NCI-H446 (cell line): Measurements from ENCODE around the gene NTF3.
"Not testable (repeated sequence)": the region's sequence is repeated elsewhere in the genome, so short reads cannot be mapped to it uniquely, and the experiment has no call there.

Source experiments
- DNase-seq, 2 experiments: peaks; one replicate each; lab custom pipeline; 2025; lab: John Stamatoyannopoulos, UW

Gene NTF3

GRCh38 chr12:5534426-5535199, 102.7 kb downstream of the NTF3 start:
- no peak for DNase-seq

- DNase-seq: no peak
These were observed 103.6 kb downstream of the NTF3 start for GRCh38 chr12:5535541-5535940.

- not testable (repeated sequence) for DNase-seq
These were observed 105.2 kb downstream of the NTF3 start for GRCh38 chr12:5537026-5537615.

- DNase-seq: no peak
These were observed 105.9 kb downstream of the NTF3 start for GRCh38 chr12:5537771-5538170.
